ENCODE data around the gene PLIN4.
"Not testable (repeated sequence)": the region's sequence is repeated elsewhere in the genome, so short reads cannot be mapped to it uniquely, and the experiment has no call there.

PLIN4 gene, protein sequence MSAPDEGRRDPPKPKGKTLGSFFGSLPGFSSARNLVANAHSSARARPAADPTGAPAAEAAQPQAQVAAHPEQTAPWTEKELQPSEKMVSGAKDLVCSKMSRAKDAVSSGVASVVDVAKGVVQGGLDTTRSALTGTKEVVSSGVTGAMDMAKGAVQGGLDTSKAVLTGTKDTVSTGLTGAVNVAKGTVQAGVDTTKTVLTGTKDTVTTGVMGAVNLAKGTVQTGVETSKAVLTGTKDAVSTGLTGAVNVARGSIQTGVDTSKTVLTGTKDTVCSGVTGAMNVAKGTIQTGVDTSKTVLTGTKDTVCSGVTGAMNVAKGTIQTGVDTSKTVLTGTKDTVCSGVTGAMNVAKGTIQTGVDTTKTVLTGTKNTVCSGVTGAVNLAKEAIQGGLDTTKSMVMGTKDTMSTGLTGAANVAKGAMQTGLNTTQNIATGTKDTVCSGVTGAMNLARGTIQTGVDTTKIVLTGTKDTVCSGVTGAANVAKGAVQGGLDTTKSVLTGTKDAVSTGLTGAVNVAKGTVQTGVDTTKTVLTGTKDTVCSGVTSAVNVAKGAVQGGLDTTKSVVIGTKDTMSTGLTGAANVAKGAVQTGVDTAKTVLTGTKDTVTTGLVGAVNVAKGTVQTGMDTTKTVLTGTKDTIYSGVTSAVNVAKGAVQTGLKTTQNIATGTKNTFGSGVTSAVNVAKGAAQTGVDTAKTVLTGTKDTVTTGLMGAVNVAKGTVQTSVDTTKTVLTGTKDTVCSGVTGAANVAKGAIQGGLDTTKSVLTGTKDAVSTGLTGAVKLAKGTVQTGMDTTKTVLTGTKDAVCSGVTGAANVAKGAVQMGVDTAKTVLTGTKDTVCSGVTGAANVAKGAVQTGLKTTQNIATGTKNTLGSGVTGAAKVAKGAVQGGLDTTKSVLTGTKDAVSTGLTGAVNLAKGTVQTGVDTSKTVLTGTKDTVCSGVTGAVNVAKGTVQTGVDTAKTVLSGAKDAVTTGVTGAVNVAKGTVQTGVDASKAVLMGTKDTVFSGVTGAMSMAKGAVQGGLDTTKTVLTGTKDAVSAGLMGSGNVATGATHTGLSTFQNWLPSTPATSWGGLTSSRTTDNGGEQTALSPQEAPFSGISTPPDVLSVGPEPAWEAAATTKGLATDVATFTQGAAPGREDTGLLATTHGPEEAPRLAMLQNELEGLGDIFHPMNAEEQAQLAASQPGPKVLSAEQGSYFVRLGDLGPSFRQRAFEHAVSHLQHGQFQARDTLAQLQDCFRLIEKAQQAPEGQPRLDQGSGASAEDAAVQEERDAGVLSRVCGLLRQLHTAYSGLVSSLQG (N-terminal part only)

GRCh38 chr19:4518345-4519171 is at the start of gene PLIN4:
Gene PLIN4, minus strand, starts transcription at chr19:4518486. Its CDS starts 214 bp downstream, at chr19:4518272.
- DNase-seq (ENCODE audit: low spot score) (no peak), FAIRE-seq (no peak)

- DNase-seq (ENCODE audit: low spot score) (peak; percentile 40), FAIRE-seq (peak; percentile 61)
These were observed 49.3 kb upstream of the PLIN4 start for GRCh38 chr19:4567584-4568071.

DNA sequence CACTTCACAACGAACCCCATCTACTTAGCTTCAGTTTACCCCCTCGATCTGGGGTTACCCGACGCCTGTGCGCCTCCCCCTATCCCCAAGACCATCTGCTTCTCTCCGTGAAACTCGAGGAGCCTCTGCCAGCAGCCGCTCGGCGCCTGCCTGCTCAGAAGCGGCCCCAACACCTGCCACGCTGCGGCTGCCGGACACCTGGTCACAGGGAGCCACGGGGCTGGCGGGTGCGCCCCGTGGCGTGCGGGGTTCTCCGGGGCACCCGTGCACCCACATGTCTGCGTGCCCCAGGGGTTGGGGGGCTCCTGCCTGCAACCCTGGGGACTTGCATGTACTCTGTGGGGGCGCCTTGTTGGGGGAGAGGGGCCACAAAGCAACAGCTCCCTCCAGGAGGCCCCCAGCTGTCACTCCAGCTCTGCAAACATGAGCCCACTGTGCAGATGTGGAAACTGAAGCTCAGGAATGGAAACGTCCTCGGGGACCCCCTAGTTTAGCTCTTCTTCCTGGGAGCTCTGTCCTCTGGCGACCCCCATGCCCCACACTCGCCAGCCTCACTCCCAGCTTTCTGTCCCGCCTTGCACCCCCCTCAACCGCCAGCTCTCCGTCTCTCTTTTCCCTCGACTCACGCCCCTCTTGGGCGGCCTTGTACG is 48.2 kb upstream of the PLIN4 start:
- FAIRE-seq = no peak
- DNase-seq (ENCODE audit: low spot score) = no peak

DNA sequence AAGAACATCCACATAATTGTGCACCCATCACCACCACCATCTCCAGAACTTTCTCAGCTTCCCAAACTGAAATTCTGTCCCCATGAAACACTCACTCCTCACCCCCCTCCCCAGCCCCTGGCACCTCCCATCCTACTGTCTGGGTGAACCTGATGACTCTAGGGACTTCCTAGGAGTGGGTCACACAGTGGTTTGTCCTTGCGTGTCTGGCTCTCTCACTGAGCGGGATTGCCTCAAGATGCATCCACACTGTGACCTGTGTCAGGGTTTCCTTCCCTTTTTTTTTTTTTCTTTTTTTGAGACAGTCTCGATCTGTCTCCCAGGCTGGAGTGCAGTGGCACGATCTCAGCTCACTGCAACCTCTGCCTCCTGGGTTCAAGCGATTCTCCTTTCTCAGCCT is 45.3 kb upstream of the PLIN4 start:
- not testable (repeated sequence) for FAIRE-seq; DNase-seq (ENCODE audit: low spot score)

DNA sequence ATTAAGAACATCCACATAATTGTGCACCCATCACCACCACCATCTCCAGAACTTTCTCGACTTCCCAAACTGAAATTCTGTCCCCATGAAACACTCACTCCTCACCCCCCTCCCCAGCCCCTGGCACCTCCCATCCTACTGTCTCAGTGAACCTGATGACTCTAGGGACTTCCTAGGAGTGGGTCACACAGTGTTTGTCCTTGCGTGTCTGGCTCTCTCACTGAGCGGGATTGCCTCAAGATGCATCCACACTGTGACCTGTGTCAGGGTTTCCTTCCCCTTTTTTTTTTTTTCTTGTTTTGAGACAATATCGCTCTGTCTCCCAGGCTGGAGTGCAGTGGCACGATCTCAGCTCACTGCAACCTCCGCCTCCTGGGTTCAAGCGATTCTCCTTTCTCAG is 43.8 kb upstream of the PLIN4 start:
- not testable (repeated sequence) for DNase-seq (ENCODE audit: low spot score); FAIRE-seq

DNA sequence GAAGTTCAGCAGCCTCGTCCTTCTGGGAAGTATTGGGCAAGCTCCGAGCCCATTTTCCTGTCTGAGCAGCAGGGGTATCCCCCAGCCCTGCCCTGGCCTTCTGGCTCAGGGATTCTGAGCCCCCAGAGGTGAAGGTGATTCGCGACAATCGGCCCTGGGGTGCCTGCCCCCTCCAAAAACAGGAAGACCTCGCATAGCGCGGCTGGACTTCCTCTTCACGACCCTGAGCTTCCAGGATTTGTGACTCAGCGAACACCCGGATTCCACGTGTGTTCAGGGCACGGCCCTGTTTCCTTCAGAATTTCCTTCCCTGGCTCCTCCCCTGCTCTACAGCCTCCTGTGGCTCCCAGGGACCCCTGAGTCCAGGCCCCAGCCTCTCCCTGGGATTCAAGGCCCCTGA is 41.3 kb upstream of the PLIN4 start, which contains the start of gene SEMA6B:
TSS of gene SEMA6B (minus strand) at position 116 of the 400 bp plus-strand sequence. CDS start 1,227 bp downstream, outside the sequence.
- no peak for FAIRE-seq
- DNase-seq (ENCODE audit: low spot score) = no peak

GRCh38 chr19:4557971-4558941 is 40.0 kb upstream of the PLIN4 start:
- DNase-seq (ENCODE audit: low spot score) = peak; percentile 52
- no peak for FAIRE-seq

DNA sequence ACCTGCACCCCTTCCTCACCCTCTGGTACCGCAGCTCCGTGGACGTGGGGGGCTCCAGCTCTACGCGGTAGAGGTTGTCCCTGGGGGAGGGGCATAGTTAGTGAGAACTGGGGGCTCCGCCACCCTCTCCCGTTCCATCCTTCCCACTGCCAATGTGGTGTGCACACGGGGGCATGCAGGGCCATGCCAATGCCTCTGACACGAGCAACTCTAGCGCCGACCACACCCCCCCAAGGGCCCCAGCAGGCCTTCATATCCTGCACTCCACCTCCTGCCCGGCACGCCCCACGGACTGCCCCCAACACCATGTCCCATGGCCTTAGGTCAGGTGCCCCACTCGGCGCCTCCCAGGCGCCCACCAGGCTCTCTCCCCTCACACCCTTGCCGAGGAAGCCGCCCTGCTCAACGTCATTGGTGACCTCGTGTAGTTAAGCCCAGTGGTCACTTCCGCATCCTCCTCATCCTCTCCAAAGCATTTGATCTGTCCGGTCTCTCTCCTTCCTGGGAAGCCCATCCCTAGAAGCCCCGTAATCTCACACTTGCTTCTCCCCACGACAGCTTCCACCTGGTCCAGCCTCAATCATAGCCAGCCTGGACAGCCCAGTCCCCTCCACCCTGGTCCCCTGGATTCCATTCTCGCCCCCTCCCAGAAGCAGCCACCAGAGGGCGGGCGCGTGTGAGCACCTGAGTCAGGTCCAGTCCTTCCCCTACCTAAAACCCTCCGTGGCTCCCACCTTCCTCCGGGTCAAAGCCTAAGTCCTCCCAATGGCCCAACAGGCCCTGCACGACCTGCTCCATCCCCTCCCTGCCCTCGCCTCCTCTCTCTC is 39.1 kb upstream of the PLIN4 start:
- DNase-seq (ENCODE audit: low spot score) (no peak), FAIRE-seq (no peak)

DNA sequence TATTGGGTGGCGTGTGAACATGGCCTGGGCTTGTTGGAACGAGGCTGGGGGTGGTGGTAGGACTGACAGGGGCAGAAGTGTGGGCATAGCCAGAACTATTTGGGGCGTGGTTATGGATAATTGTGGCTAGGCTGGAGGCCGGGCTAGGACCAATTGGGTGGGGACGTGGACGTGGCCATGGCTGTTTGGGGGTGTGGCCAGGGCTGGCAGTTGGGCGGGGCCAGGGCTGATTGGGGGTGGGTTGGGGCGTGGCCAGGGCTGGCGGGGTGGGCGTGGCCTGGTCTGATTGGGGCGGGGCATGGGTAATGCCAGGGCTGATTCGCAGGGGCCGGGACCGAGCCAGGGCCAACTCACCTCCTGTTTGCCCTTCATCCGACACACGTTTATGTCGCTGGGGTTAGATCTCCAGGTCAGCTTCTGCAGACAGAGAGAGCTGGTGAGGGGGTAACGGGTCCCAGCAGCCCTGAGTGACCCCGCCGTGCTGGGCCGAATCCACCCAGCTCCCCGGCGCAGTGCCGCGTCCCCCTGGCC is 38.4 kb upstream of the PLIN4 start:
- peak; percentile 72 for DNase-seq (ENCODE audit: low spot score)
- FAIRE-seq = no peak

DNA sequence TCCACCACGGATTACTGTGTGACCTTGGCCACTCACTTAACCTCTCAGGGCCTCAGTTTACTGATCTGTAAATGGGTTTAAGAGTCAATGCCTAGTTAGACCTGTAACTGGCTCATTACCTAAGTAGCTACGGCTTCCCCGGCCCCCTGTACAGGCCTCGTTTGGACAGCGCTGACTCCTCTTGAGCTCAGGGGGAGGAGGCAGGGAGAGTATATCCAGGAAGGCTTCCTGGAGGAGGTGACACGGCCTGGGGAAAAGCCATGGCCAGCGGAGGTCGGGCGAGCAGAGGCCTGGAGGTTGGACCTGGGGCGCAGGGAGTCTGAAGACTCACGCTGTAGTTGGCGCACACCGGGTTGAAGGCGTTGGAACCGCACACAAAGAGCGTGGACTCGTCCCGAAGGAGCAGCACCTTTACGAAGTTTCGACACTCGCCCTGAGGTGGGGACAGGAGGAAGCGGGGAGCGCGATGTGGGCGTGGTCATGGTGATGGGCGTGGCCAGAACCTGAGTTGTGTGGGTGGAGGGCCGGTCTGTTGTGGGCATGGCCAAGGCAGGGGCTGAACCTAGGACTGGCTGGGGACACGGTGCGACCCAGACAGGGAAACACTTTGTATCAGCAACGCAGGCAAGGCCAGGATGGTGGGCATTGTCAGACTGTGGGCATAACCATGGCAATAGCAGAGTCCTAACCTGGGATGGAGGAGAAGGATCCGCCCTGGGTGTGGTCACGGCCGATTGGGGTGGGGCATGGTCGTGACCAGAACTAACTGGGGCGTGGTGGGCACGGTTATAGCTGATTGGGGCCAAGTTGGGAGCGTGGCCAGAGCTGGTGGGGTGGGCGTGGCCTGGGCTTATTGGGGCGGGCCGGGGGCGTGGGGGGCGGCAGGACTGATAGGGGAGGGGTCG is 37.6 kb upstream of the PLIN4 start:
- FAIRE-seq = no peak
- DNase-seq (ENCODE audit: low spot score) = no peak

GRCh38 chr19:4554717-4555116 is 36.4 kb upstream of the PLIN4 start:
- FAIRE-seq = no peak
- no peak for DNase-seq (ENCODE audit: low spot score)

GRCh38 chr19:4553775-4554174 is 35.5 kb upstream of the PLIN4 start:
- FAIRE-seq (no peak), DNase-seq (ENCODE audit: low spot score) (no peak)

DNA sequence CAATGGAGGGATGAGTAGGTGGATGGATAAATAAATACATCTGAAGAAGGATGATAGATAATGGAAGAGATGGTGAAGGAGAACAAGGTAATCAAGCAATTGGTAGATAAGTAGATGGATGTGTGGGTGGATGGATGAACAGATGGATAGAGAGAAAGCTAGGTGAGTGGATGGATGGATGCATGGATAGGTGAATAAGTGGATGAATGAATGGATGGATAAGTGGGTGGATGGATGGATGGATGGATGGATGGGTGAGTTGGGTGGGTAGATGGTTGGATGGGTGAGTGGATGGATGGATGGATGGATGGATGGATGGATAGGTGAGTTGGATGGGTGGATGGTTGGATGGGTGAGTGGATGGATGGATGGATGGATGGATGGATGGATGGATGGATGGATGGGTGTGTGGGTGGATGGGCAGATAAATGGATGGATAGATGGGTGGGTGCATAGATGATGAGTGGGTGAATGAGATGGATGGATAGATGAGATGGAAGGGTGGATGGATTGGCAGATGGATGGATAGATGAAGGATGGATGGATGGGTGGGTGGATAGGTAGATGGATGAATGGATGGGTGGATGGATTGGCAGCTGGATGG is 34.9 kb upstream of the PLIN4 start:
- FAIRE-seq = peak; percentile 72
- no peak for DNase-seq (ENCODE audit: low spot score)

- DNase-seq (ENCODE audit: low spot score) = no peak
- no peak for FAIRE-seq
These were observed 34.2 kb upstream of the PLIN4 start for GRCh38 chr19:4552525-4552819.

DNA sequence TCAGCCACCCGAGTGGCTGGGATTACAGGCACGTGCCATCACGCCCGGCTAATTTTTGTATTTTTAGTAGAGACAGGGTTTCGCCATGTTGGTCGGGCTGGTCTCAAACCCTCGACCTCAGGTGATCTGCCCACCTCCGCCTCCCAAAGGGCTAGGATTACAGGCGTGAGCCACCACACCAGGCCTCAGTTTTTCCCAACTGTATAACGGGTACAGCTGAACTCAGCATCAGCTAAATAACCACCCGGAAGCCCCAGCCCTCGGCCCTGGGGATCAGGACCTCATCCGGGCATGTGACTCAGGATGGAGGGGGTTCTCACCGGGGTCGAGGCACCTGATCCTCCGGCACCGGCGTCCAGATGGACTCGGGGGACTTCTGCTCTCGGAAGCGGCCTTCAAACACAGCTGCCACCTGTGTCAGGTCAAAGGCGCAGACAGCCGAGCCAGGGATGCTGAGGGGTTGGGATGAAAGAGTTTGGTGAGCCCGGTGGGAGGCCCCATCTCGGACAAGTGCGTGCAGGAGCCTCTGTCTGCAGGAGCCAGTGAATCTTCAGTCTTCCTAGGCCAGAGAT is 32.3 kb upstream of the PLIN4 start:
- DNase-seq (ENCODE audit: low spot score) (no peak), FAIRE-seq (no peak)

GRCh38 chr19:4550018-4550417 is 31.7 kb upstream of the PLIN4 start:
- FAIRE-seq (no peak), DNase-seq (ENCODE audit: low spot score) (no peak)
